ENCODE measurements around the gene COL4A1. TPM values are rescaled to one million over a fixed set of nuclear protein-coding genes. Genes with fewer than 3 reads are reported as not detected.
A peak's percentile ranks its signal among the peaks of the same experiment; 100 is the strongest.

The COL4A1 gene
- total RNA-seq, 2 donors from 2014 or later: 80.4 to 253 TPM

- no peak overlapping the region for H3K4me3 ChIP-seq
- WGBS, 2 donors: 64 to 72% methylated on average over 11 of the region's 11 CpGs
- intact Hi-C loops (cut with DNase I): no loop called here
- H3K27me3 ChIP-seq: no peaks in the 10 kb centered on the region
- H3K27ac ChIP-seq: no peak overlapping the region
- no peaks in the 10 kb centered on the region for H3K9me3 ChIP-seq
- H3K36me3 ChIP-seq (replicated peaks in 1 of 2; ENCODE audit: insufficient read depth in 1 of 2, low read depth in 2 of 2): no peaks in the 10 kb centered on the region
- DNase-seq: peak in 1 of 4 donors; percentile 28
- no peak for ATAC-seq
- peaks cover 3% of the 10 kb centered on the region for H3K4me1 ChIP-seq
- no peak for TF ChIP-seq CTCF (IDR thresholded peaks at IDR 0.05)
- no peak for TF ChIP-seq POLR2A (IDR thresholded peaks at IDR 0.05)
Observed at GRCh38 chr13:110162866-110163658, 143.9 kb downstream of the COL4A1 start.

- Histone ChIP-seq H3K4me3 (no peak overlapping the region), H3K27ac (peak overlapping the region in 1 of 4 donors; percentile 63), H3K4me1 (peaks cover 12% of the 10 kb centered on the region), H3K27me3 (no peaks in the 10 kb centered on the region), H3K9me3 (no peaks in the 10 kb centered on the region), H3K36me3 (replicated peaks in 1 of 2; ENCODE audit: insufficient read depth in 1 of 2, low read depth in 2 of 2) (no peaks in the 10 kb centered on the region)
- 86 to 88% methylated on average over 11 of the region's 11 CpGs for WGBS, 2 donors
- intact Hi-C loops (cut with DNase I): no loop called here
- no peak for DNase-seq
- no peak for ATAC-seq
- no peak for TF ChIP-seq POLR2A (IDR thresholded peaks at IDR 0.05)
- no peak for TF ChIP-seq CTCF (IDR thresholded peaks at IDR 0.05)
Observed at GRCh38 chr13:110162053-110162452, 144.9 kb downstream of the COL4A1 start.

- DNase-seq (peak in 1 of 4 donors; percentile 60), ATAC-seq (no peak)
- Histone ChIP-seq H3K9me3 (no peaks in the 10 kb centered on the region), H3K4me3 (no peak overlapping the region), H3K36me3 (replicated peaks in 1 of 2; ENCODE audit: insufficient read depth in 1 of 2, low read depth in 2 of 2) (no peaks in the 10 kb centered on the region), H3K27ac (peak overlapping the region in 1 of 4 donors; percentile 63), H3K4me1 (peaks cover 12% of the 10 kb centered on the region), H3K27me3 (no peaks in the 10 kb centered on the region)
- intact Hi-C loops (cut with DNase I): no loop called here
- 58 to 72% methylated on average over 10 of the region's 10 CpGs for WGBS, 2 donors
- TF ChIP-seq POLR2A (IDR thresholded peaks at IDR 0.05) (no peak), CTCF (IDR thresholded peaks at IDR 0.05) (no peak)
Observed at GRCh38 chr13:110161112-110161882, 145.7 kb downstream of the COL4A1 start.

GRCh38 chr13:110158226-110158625 lies 148.7 kb downstream of the COL4A1 start:
- H3K27ac ChIP-seq: no peak overlapping the region
- H3K4me1 ChIP-seq: peaks cover 12% of the 10 kb centered on the region
- no peaks in the 10 kb centered on the region for H3K36me3 ChIP-seq (replicated peaks in 1 of 2; ENCODE audit: insufficient read depth in 1 of 2, low read depth in 2 of 2)
- no peak for ATAC-seq
- WGBS, 2 donors: 18 to 29% methylated on average over 2 of the region's 2 CpGs
- no peak for TF ChIP-seq CTCF (IDR thresholded peaks at IDR 0.05)
- TF ChIP-seq POLR2A (IDR thresholded peaks at IDR 0.05): no peak
- no peaks in the 10 kb centered on the region for H3K9me3 ChIP-seq
- intact Hi-C loops (cut with DNase I): no loop called here
- H3K27me3 ChIP-seq: no peaks in the 10 kb centered on the region
- no peak for DNase-seq
- no peak overlapping the region for H3K4me3 ChIP-seq
